ENCODE data around the gene FBXO9.

- no peak for TF ChIP-seq CTCF (IDR thresholded peaks at IDR 0.05; ENCODE audit: insufficient read depth, low read depth, low read length)
- TF ChIP-seq EZH2 (IDR thresholded peaks at IDR 0.05; ENCODE audit: insufficient read depth, low read length): no peak
Observed at GRCh38 chr6:53048431-53049195, 16.6 kb upstream of the FBXO9 start.
